K562 (cell line): ENCODE results near the gene KRTCAP2. TPM values are rescaled to one million over a fixed set of nuclear protein-coding genes. Genes with fewer than 3 reads are reported as not detected.

ENCODE experiments used
- NFYB ChIP-seq: IDR thresholded peaks from 2 replicates; pipeline ENCODE4 v1.6.1; 2011; ENCODE audit warnings: mild to moderate bottlenecking, moderate library complexity; ENCODE audit not compliant: insufficient read length; ENCODE audit errors: extremely low read depth
- SFPQ ChIP-seq: fragments of 200-400 bp; formaldehyde crosslinking; IDR thresholded peaks from 2 replicates; pipeline ENCODE4 v1.6.1; 2017; ENCODE audit warnings: mild to moderate bottlenecking, low read depth, low read length, moderate library complexity
- SMAD4 ChIP-seq: fragments of 250-450 bp; sonication (Bioruptor Pico); conservative IDR thresholded peaks from 2 replicates; pipeline ENCODE4 v1.8.0; 2021; ENCODE audit warnings: inconsistent platforms, mild to moderate bottlenecking, moderate library complexity
- TCF3 ChIP-seq: sonication (generic); formaldehyde crosslinking; IDR thresholded peaks from 2 replicates; pipeline ENCODE4 v1.4.0; 2020; ENCODE audit warnings: mild to moderate bottlenecking, missing genetic modification reagents
- YY1 ChIP-seq, 3 experiments: IDR thresholded peaks; 2 replicates each; pipeline ENCODE4 v1.6.1; 2011; ENCODE audit warnings: low read length in 2 of 3, mild to moderate bottlenecking in 2 of 3, moderate library complexity in 2 of 3, borderline replicate concordance in 1 of 3, control low read depth in 1 of 3, low read depth in 1 of 3; ENCODE audit not compliant: insufficient read depth in 3 of 3, insufficient replicate concordance in 2 of 3, control insufficient read depth in 1 of 3, insufficient read length in 1 of 3; ENCODE audit errors: extremely low read depth in 1 of 3
- ZNF316 ChIP-seq: fragments of 450-650 bp; IDR thresholded peaks from 2 replicates; pipeline ENCODE4 v1.6.1; 2016
- ZNF324 ChIP-seq: fragments of 250-450 bp; sonication (Bioruptor Pico); IDR thresholded peaks from 2 replicates; pipeline ENCODE4 v1.4.0; 2020; ENCODE audit warnings: mild to moderate bottlenecking
- ZZZ3 ChIP-seq: fragments of 450-650 bp; IDR thresholded peaks from 2 replicates; pipeline ENCODE4 v1.6.1; 2016; ENCODE audit warnings: antibody characterized with exemption, mild to moderate bottlenecking, moderate library complexity
- polyA plus RNA-seq, 8 experiments: library from polyadenylated mRNA; depleted of rRNA in 4 of 8; stranded (reverse) in 5 of 8; unstranded in 3 of 8; fragments of >200 nt; fragmentation: Nextera tagmentation in 2 of 8; fragmentation: Illumina TruSeq in 1 of 8; extraction: Ambion mirVana in 2 of 8; extraction: Trizol in 1 of 8; gene quantifications; 2 replicates each; pipeline versions ENCODE4 v1.2.1 to v1.2.3, GENCODE V29; 2011 to 2014; ENCODE audit warnings: inconsistent platforms in 1 of 8, missing spikeins in 1 of 8
- total RNA-seq, 7 experiments: library from RNA; depleted of rRNA in 6 of 7; stranded (reverse); fragments of >200 nt in 6 of 7; fragmentation: Illumina TruSeq in 2 of 7; extraction: Trizol in 2 of 7; gene quantifications; 2 replicates each; pipeline versions ENCODE4 v1.2.1 to v1.2.3, GENCODE V29; 2011 to 2021; ENCODE audit warnings: low replicate concordance in 1 of 7

KRTCAP2 gene
- total and polyA plus RNA-seq, 9 of the 15 experiments (the other 6 are each of a cell fraction or from before 2014, with no cell fraction given), result 126 to 436 (median 244) TPM

GRCh38 chr1:155219592-155220031 is 46.5 kb upstream of the KRTCAP2 start (continued):
- TF ChIP-seq NFYB, result no peak
- TF ChIP-seq TCF3 (CRISPR knock-in tag), result peak; percentile 12; the same call in 1 of the 2 replicates
- peak; percentile 21; the same call in 1 of the 2 replicates for TF ChIP-seq SMAD4
- no peak for TF ChIP-seq SFPQ
- TF ChIP-seq ZZZ3, result no peak
- peak; percentile 90 to 98 (median 92) for TF ChIP-seq YY1 (IDR thresholded peaks at IDR 0.05; ENCODE audit: borderline replicate concordance in 1 of 3, control insufficient read depth in 1 of 3, extremely low read depth in 1 of 3, insufficient read depth in 3 of 3, insufficient read length in 1 of 3, insufficient replicate concordance in 2 of 3, low read depth in 1 of 3, low read length in 2 of 3)
- TF ChIP-seq ZNF316, result no peak
- TF ChIP-seq ZNF324 (CRISPR knock-in tag), result no peak
